Subcutaneous adipose tissue (tissue), 4 donors: ENCODE results near the gene TSC22D2. TPM values are rescaled to one million over a fixed set of nuclear protein-coding genes. Genes with fewer than 3 reads are reported as not detected.

Source experiments
- total RNA-seq, 4 donors: library from RNA; depleted of rRNA; stranded (reverse); fragments of >200 nt; gene quantifications; one replicate each; pipeline ENCODE4 v1.1.0, GENCODE V29; 2016
- TF ChIP-seq, protein P1 (sequence below): fragments of 450-650 bp; IDR thresholded peaks from one replicate; pipeline ENCODE4 v1.5.1; 2016; ENCODE audit warnings: low read depth, mild to moderate bottlenecking, control low read depth, antibody characterized with exemption, moderate library complexity

The TSC22D2 gene
- total RNA-seq, 4 donors from 2014 or later = 11.2 to 36.5 (median 18.0) TPM

DNA sequence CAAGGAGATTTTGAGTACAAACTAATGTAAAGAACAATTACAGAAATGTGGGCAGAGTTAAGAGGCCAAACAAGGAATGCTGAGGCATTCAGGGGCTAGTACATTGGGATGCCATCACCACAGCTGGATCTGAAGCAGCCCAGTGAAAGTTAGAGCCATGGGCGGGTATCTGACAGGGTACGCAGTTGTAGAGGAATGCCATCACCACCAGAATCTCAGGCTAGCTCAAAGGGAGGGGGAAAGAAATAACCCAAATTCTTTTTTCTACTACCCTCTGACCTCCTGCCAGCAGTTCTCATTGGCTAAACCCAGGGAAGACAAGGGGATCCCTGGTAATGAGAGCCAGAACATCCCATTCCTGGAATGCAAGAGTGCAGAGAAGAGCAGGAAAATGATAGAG, 9.0 kb upstream of the TSC22D2 start:
- TF ChIP-seq, protein P1, sequence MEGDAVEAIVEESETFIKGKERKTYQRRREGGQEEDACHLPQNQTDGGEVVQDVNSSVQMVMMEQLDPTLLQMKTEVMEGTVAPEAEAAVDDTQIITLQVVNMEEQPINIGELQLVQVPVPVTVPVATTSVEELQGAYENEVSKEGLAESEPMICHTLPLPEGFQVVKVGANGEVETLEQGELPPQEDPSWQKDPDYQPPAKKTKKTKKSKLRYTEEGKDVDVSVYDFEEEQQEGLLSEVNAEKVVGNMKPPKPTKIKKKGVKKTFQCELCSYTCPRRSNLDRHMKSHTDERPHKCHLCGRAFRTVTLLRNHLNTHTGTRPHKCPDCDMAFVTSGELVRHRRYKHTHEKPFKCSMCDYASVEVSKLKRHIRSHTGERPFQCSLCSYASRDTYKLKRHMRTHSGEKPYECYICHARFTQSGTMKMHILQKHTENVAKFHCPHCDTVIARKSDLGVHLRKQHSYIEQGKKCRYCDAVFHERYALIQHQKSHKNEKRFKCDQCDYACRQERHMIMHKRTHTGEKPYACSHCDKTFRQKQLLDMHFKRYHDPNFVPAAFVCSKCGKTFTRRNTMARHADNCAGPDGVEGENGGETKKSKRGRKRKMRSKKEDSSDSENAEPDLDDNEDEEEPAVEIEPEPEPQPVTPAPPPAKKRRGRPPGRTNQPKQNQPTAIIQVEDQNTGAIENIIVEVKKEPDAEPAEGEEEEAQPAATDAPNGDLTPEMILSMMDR = no peak

DNA sequence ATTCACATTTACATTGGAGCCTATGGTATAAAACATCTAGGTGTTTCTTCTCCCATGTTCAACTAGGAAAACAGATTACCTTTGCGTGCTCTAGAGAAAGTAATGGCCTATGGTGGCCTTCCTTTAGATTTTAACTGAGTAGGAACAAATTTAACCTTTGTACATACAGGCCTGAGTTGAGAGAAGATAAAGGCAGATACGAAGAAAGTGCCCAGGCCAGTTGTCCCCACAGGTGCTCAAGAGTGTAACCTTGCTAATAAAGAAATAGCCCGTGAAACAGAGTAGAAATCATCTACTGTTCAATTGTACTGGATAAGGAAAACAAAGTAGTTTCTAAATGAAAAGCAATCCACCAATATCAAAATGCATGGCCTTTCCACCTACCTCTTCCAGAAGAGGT, 6.8 kb upstream of the TSC22D2 start:
- TF ChIP-seq, protein P1 = no peak

DNA sequence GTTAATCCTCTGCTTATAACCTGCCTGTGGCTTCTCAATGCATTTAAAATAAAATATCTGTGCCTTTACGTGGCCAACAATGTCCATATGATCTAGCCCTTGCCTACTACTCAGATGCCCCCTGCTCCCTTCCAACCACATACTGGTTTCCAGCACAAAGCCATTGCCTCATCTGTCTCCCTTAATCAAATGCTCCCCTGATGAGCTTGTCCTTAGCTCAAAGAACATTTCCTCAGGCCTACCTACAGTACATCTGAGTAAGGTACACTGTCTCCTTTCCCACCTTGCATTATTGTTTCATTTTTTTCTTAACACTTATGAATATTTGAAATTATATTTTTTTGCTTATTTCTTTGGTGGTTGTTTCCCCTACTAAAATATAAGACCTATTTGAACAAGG, 5.9 kb upstream of the TSC22D2 start:
- TF ChIP-seq, protein P1 = no peak

DNA sequence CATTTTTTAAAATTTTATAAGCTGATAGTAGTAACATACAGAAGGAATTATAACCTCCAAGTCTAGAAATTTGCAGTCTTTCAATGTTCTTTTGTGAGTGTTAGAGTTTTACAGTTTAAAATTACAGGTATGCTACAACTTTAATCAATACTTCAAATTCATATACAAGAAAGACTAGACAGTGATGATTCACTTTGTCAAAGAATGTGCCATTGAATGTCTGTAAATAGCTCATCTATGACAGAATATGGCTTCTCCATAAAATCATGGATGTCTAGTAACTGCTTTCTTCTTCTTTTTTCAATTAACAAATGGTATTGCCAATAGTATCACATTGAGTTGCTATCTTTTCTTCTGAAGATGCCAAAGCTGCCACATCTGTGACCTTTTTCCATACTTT, 4.1 kb upstream of the TSC22D2 start:
- TF ChIP-seq, protein P1 = no peak

DNA sequence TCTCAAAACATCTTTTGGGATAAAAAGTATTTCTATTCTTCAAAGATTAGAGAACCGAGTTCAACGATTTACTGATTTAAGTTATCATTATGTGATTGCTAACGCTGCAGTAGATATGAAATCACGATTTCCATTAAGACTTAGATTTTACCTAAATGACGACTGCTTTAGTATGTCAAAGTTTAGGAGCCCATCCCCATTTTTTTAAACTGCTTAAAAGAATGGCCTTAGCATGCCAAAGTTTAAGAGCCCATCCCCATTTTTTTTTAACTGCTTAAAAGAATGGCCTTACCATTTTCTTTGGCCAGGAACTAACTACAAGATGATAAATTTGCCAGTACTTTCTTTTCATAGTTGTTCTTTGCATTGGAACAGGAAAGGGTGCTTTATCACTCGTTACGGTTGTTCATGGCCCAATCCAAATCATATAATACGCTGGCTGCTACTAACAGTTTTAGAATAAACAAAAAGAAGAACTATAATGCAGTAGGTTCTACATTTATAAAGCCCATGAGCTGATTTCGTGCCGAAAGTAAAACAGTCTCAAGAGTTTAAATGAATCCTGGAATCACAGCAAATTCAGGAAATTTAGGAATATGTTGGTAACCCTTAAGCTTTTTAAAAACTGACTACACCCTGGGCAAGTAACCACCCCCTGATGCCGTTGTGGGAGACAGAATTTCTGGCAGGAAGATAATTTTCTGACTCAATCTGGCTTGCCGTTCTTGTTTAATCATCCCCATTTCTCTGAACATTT, 869 bp upstream of the TSC22D2 start:
- TF ChIP-seq, protein P1 = no peak

DNA sequence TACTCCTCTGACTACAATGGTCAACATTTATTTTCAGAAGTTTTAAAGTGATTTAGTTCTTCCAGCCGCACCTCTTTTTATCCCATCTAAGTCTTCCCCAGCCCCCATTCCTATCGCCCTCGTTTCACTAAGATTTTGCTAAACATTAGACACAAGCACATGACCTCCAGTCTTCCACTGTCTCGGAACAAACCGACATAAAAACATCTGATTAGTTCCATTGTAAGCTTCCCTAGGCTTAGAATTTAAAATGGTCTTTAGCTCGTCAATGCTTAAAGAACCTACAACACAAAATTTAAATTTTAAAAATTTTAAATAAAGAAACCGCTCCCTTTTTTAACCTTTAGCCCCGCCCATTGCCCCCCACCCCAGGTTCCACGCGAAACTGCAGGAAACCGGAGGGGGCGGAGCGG, 284 bp upstream of the TSC22D2 start:
- TF ChIP-seq, protein P1 = no peak

DNA sequence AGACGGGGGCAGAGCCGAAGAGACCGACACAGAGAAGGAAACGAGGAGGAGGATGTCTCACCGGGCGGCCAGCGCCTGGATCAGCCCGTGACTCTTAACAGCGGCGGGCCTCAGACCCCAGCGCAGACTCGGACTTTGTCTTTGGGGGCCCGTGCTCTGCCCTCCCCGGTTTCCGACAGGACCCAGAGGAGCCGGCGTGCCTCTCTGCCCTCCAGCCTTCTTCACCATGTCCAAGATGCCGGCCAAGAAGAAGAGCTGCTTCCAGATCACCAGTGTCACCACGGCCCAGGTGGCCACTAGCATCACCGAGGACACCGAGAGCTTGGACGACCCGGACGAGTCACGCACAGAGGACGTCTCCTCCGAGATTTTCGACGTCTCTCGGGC, 1.0 kb downstream of the TSC22D2 start:
- TF ChIP-seq, protein P1 = no peak
